ENCODE data around the gene PDE5A. TPM values are rescaled to one million over a fixed set of nuclear protein-coding genes. Genes with fewer than 3 reads are reported as not detected.
A peak's percentile ranks its signal among the peaks of the same experiment; 100 is the strongest.
"Not testable (repeated sequence)": the region's sequence is repeated elsewhere in the genome, so short reads cannot be mapped to it uniquely, and the experiment has no call there.

Gene PDE5A
- polyA plus RNA-seq, 1 donor (not counting 4 experiments of a cell fraction or from before 2014, with no cell fraction given), result 3.6 TPM

- H3K27me3 ChIP-seq (ENCODE audit: control insufficient read depth, extremely low read depth, insufficient read depth, low read length); H3K9me3 ChIP-seq (ENCODE audit: control insufficient read depth, low read depth, low read length); H3K79me2 ChIP-seq (ENCODE audit: control insufficient read depth, insufficient read depth, low read length); H3K9me1 ChIP-seq (ENCODE audit: control insufficient read depth, extremely low read depth, insufficient read depth, low read length); H3K36me3 ChIP-seq (ENCODE audit: control insufficient read depth in 2 of 2, extremely low read depth in 1 of 2, insufficient read depth in 2 of 2, low read length in 2 of 2); dilution Hi-C loops (cut with MboI; ENCODE audit: extremely low pct_ligation_motif_present, low sequenced_read_pairs); H4K20me1 ChIP-seq (ENCODE audit: control insufficient read depth, extremely low read depth, insufficient read depth, low read length); FAIRE-seq; H3K4me1 ChIP-seq (ENCODE audit: control insufficient read depth, extremely low read depth, insufficient read depth, low read length): not testable (repeated sequence)
- DNase-seq (ENCODE audit: low read depth, low spot score), result peak; percentile 75
- Histone ChIP-seq H3K9ac (ENCODE audit: control insufficient read depth, extremely low read depth, insufficient read depth, low read length) (peak overlapping the region; percentile 89), H2AFZ (ENCODE audit: control insufficient read depth, low read length) (peak overlapping the region; percentile 79), H3K27ac (ENCODE audit: control insufficient read depth, insufficient read depth, low read length) (peak overlapping the region; percentile 90), H3K4me2 (ENCODE audit: control insufficient read depth, extremely low read depth, insufficient read depth, low read depth, low read length) (peak overlapping the region; percentile 64), H3K4me3 (ENCODE audit: control insufficient read depth in 2 of 3, extremely low read depth in 1 of 3, insufficient read depth in 2 of 3, low read depth in 1 of 3, low read length in 3 of 3) (peak overlapping the region; percentile 66 to 79 (median 72))
- peak in 2 of 3 experiments; percentile 9 to 30 for TF ChIP-seq CTCF (optimal IDR thresholded peaks at IDR 0.05 in 1 of 3, IDR thresholded peaks at IDR 0.05 in 1 of 3, conservative IDR thresholded peaks at IDR 0.05 in 1 of 3; ENCODE audit: extremely low read depth in 1 of 3, insufficient read depth in 2 of 3, low read length in 3 of 3)
These were observed 173.9 kb downstream of the PDE5A start for GRCh38 chr4:119454491-119455270.

GRCh38 chr4:119454151-119454490 lies 174.5 kb downstream of the PDE5A start:
- H2AFZ ChIP-seq (ENCODE audit: control insufficient read depth, low read length), result peak overlapping the region; percentile 79
- H3K4me1 ChIP-seq (ENCODE audit: control insufficient read depth, extremely low read depth, insufficient read depth, low read length); H3K9me3 ChIP-seq (ENCODE audit: control insufficient read depth, low read depth, low read length); FAIRE-seq; H3K9me1 ChIP-seq (ENCODE audit: control insufficient read depth, extremely low read depth, insufficient read depth, low read length); H3K79me2 ChIP-seq (ENCODE audit: control insufficient read depth, insufficient read depth, low read length); H3K27me3 ChIP-seq (ENCODE audit: control insufficient read depth, extremely low read depth, insufficient read depth, low read length); H4K20me1 ChIP-seq (ENCODE audit: control insufficient read depth, extremely low read depth, insufficient read depth, low read length); dilution Hi-C loops (cut with MboI; ENCODE audit: extremely low pct_ligation_motif_present, low sequenced_read_pairs); H3K36me3 ChIP-seq (ENCODE audit: control insufficient read depth in 2 of 2, extremely low read depth in 1 of 2, insufficient read depth in 2 of 2, low read length in 2 of 2); DNase-seq (ENCODE audit: low read depth, low spot score): not testable (repeated sequence)
- H3K4me2 ChIP-seq (ENCODE audit: control insufficient read depth, extremely low read depth, insufficient read depth, low read depth, low read length), result peak overlapping the region; percentile 64
- peak overlapping the region; percentile 90 for H3K27ac ChIP-seq (ENCODE audit: control insufficient read depth, insufficient read depth, low read length)
- peak overlapping the region; percentile 66 to 79 (median 72) for H3K4me3 ChIP-seq (ENCODE audit: control insufficient read depth in 2 of 3, extremely low read depth in 1 of 3, insufficient read depth in 2 of 3, low read depth in 1 of 3, low read length in 3 of 3)
- peak overlapping the region; percentile 89 for H3K9ac ChIP-seq (ENCODE audit: control insufficient read depth, extremely low read depth, insufficient read depth, low read length)

GRCh38 chr4:119453286-119453685 lies 175.3 kb downstream of the PDE5A start:
- H3K9me1 ChIP-seq (ENCODE audit: control insufficient read depth, extremely low read depth, insufficient read depth, low read length); H3K4me1 ChIP-seq (ENCODE audit: control insufficient read depth, extremely low read depth, insufficient read depth, low read length); H3K9ac ChIP-seq (ENCODE audit: control insufficient read depth, extremely low read depth, insufficient read depth, low read length); H3K4me2 ChIP-seq (ENCODE audit: control insufficient read depth, extremely low read depth, insufficient read depth, low read depth, low read length); DNase-seq (ENCODE audit: low read depth, low spot score); dilution Hi-C loops (cut with MboI; ENCODE audit: extremely low pct_ligation_motif_present, low sequenced_read_pairs); H4K20me1 ChIP-seq (ENCODE audit: control insufficient read depth, extremely low read depth, insufficient read depth, low read length); H3K4me3 ChIP-seq (ENCODE audit: control insufficient read depth in 2 of 3, extremely low read depth in 1 of 3, insufficient read depth in 2 of 3, low read depth in 1 of 3, low read length in 3 of 3); H3K9me3 ChIP-seq (ENCODE audit: control insufficient read depth, low read depth, low read length); H3K27ac ChIP-seq (ENCODE audit: control insufficient read depth, insufficient read depth, low read length); H2AFZ ChIP-seq (ENCODE audit: control insufficient read depth, low read length); FAIRE-seq; H3K27me3 ChIP-seq (ENCODE audit: control insufficient read depth, extremely low read depth, insufficient read depth, low read length); H3K79me2 ChIP-seq (ENCODE audit: control insufficient read depth, insufficient read depth, low read length); H3K36me3 ChIP-seq (ENCODE audit: control insufficient read depth in 2 of 2, extremely low read depth in 1 of 2, insufficient read depth in 2 of 2, low read length in 2 of 2): not testable (repeated sequence)

- H4K20me1 ChIP-seq (ENCODE audit: control insufficient read depth, extremely low read depth, insufficient read depth, low read length); FAIRE-seq; H3K27me3 ChIP-seq (ENCODE audit: control insufficient read depth, extremely low read depth, insufficient read depth, low read length); DNase-seq (ENCODE audit: low read depth, low spot score); H3K9ac ChIP-seq (ENCODE audit: control insufficient read depth, extremely low read depth, insufficient read depth, low read length); H3K9me3 ChIP-seq (ENCODE audit: control insufficient read depth, low read depth, low read length); dilution Hi-C loops (cut with MboI; ENCODE audit: extremely low pct_ligation_motif_present, low sequenced_read_pairs); H3K36me3 ChIP-seq (ENCODE audit: control insufficient read depth in 2 of 2, extremely low read depth in 1 of 2, insufficient read depth in 2 of 2, low read length in 2 of 2); H3K4me3 ChIP-seq (ENCODE audit: control insufficient read depth in 2 of 3, extremely low read depth in 1 of 3, insufficient read depth in 2 of 3, low read depth in 1 of 3, low read length in 3 of 3); H3K27ac ChIP-seq (ENCODE audit: control insufficient read depth, insufficient read depth, low read length); H3K4me2 ChIP-seq (ENCODE audit: control insufficient read depth, extremely low read depth, insufficient read depth, low read depth, low read length); H2AFZ ChIP-seq (ENCODE audit: control insufficient read depth, low read length); H3K9me1 ChIP-seq (ENCODE audit: control insufficient read depth, extremely low read depth, insufficient read depth, low read length); H3K4me1 ChIP-seq (ENCODE audit: control insufficient read depth, extremely low read depth, insufficient read depth, low read length); H3K79me2 ChIP-seq (ENCODE audit: control insufficient read depth, insufficient read depth, low read length): not testable (repeated sequence)
These were observed 178.8 kb downstream of the PDE5A start for GRCh38 chr4:119449851-119450250.

Data from keratinocyte (primary cell).